ENCODE data around the gene ZBTB12. TPM values are rescaled to one million over a fixed set of nuclear protein-coding genes. Genes with fewer than 3 reads are reported as not detected.

Gene ZBTB12
- total and polyA plus RNA-seq, 9 of the 15 experiments (the other 6 are each of a cell fraction or from before 2014, with no cell fraction given), result 0.03 to 12.4 (median 5.8) TPM; not detected in 1

GRCh38 chr6:31918069-31918720, 16.3 kb upstream of the ZBTB12 start:
- in situ Hi-C loops (cut with MboI), result no loop called here

More at GRCh38 chr6:31918069-31918720, 16.3 kb upstream of the ZBTB12 start:
- Histone ChIP-seq H3K9me3 (replicated peaks; ENCODE audit: control insufficient read depth, insufficient read depth, low read depth, low read length) (no peaks in the 10 kb centered on the region), H4K20me1 (replicated peaks; ENCODE audit: control insufficient read depth, insufficient read depth, low read length) (no peaks in the 10 kb centered on the region), H3K9ac (ENCODE audit: insufficient read depth in 1 of 2, low read depth in 2 of 2, low read length in 2 of 2) (no peak overlapping the region), H3K4me2 (ENCODE audit: insufficient read depth, low read length) (no peak overlapping the region), H3K4me3 (no peak overlapping the region), H3K79me2 (ENCODE audit: control insufficient read depth, insufficient read depth, low read length) (no peaks in the 10 kb centered on the region), H2AFZ (ENCODE audit: low read depth, low read length) (no peak overlapping the region), H3K36me3 (ENCODE audit: control insufficient read depth, insufficient read depth, low read length) (no peaks in the 10 kb centered on the region), H3K27ac (ENCODE audit: extremely low read depth, low read depth, low read length) (no peak overlapping the region), H3K9me1 (ENCODE audit: control insufficient read depth, insufficient read depth, low read length) (no peaks in the 10 kb centered on the region), H3K4me1 (replicated peaks in 1 of 2; ENCODE audit: control insufficient read depth in 2 of 2, insufficient read depth in 2 of 2, low read length in 2 of 2) (peaks cover 0 to 3% of the 10 kb centered on the region in 2 experiments; a peak in 1 of 5 replicates), H3K27me3 (ENCODE audit: control insufficient read depth in 2 of 2, insufficient read depth in 2 of 2, low read length in 2 of 2) (no peaks in the 10 kb centered on the region)
- TF ChIP-seq, protein P1, sequence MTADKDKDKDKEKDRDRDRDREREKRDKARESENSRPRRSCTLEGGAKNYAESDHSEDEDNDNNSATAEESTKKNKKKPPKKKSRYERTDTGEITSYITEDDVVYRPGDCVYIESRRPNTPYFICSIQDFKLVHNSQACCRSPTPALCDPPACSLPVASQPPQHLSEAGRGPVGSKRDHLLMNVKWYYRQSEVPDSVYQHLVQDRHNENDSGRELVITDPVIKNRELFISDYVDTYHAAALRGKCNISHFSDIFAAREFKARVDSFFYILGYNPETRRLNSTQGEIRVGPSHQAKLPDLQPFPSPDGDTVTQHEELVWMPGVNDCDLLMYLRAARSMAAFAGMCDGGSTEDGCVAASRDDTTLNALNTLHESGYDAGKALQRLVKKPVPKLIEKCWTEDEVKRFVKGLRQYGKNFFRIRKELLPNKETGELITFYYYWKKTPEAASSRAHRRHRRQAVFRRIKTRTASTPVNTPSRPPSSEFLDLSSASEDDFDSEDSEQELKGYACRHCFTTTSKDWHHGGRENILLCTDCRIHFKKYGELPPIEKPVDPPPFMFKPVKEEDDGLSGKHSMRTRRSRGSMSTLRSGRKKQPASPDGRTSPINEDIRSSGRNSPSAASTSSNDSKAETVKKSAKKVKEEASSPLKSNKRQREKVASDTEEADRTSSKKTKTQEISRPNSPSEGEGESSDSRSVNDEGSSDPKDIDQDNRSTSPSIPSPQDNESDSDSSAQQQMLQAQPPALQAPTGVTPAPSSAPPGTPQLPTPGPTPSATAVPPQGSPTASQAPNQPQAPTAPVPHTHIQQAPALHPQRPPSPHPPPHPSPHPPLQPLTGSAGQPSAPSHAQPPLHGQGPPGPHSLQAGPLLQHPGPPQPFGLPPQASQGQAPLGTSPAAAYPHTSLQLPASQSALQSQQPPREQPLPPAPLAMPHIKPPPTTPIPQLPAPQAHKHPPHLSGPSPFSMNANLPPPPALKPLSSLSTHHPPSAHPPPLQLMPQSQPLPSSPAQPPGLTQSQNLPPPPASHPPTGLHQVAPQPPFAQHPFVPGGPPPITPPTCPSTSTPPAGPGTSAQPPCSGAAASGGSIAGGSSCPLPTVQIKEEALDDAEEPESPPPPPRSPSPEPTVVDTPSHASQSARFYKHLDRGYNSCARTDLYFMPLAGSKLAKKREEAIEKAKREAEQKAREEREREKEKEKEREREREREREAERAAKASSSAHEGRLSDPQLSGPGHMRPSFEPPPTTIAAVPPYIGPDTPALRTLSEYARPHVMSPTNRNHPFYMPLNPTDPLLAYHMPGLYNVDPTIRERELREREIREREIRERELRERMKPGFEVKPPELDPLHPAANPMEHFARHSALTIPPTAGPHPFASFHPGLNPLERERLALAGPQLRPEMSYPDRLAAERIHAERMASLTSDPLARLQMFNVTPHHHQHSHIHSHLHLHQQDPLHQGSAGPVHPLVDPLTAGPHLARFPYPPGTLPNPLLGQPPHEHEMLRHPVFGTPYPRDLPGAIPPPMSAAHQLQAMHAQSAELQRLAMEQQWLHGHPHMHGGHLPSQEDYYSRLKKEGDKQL (CRISPR knock-in tag; IDR thresholded peaks at IDR 0.05; ENCODE audit: borderline replicate concordance), result no peak
- TF ChIP-seq KDM1A (IDR thresholded peaks at IDR 0.05) (0 out of 4 replicates have a peak, but pooled peaks of 1 of the 2 experiments have one; percentile 19), POLR2A (conservative IDR thresholded peaks at IDR 0.05) (no peak), ZNF121 (CRISPR knock-in tag; conservative IDR thresholded peaks at IDR 0.05) (peak; percentile 69; the same call in 1 of the 2 replicates), PHF21A (IDR thresholded peaks at IDR 0.05; ENCODE audit: borderline replicate concordance, low read depth) (no peak), BHLHE40 (IDR thresholded peaks at IDR 0.05; ENCODE audit: low read length) (peak; percentile 19; the same call in 1 of the 2 replicates), ZNF143 (CRISPR knock-in tag; IDR thresholded peaks at IDR 0.05) (no peak)
- TF ChIP-seq, protein P2, sequence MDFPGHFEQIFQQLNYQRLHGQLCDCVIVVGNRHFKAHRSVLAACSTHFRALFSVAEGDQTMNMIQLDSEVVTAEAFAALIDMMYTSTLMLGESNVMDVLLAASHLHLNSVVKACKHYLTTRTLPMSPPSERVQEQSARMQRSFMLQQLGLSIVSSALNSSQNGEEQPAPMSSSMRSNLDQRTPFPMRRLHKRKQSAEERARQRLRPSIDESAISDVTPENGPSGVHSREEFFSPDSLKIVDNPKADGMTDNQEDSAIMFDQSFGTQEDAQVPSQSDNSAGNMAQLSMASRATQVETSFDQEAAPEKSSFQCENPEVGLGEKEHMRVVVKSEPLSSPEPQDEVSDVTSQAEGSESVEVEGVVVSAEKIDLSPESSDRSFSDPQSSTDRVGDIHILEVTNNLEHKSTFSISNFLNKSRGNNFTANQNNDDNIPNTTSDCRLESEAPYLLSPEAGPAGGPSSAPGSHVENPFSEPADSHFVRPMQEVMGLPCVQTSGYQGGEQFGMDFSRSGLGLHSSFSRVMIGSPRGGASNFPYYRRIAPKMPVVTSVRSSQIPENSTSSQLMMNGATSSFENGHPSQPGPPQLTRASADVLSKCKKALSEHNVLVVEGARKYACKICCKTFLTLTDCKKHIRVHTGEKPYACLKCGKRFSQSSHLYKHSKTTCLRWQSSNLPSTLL (IDR thresholded peaks at IDR 0.05), result no peak
- DNase-seq (ENCODE audit: extremely low read depth in 1 of 4, low spot score in 3 of 4) (no peak), ATAC-seq (no peak), FAIRE-seq (no peak)
- no TSS peak for BruUV-seq (replicated peaks)
- ChIA-PET POLR2A (interaction anchor here (0.5 to 1.6 kb wide), 10 partner anchors 9 to 377 kb away, joined by 3 to 7 read pairs (median 4); partner anchors contain the start of genes DDX39B and ZBTB12), CTCF (ENCODE audit: low intra/inter-chr PET ratio) (no interaction called here)
- WGBS (ENCODE audit: insufficient coverage, low coverage, missing lambda C conversion rate), result 51% methylated on average over 6 of the region's 8 CpGs
- intact Hi-C loops (cut with micrococcal nuclease), result loop anchor here (5.0 kb wide), 1 partner anchor 39 kb away; the partner anchor contains the start of genes NELFE and SKIC2
